ENCODE results near the gene ZGPAT. TPM values are rescaled to one million over a fixed set of nuclear protein-coding genes. Genes with fewer than 3 reads are reported as not detected.
"Not testable (repeated sequence)": the region's sequence is repeated elsewhere in the genome, so short reads cannot be mapped to it uniquely, and the experiment has no call there.

ZGPAT gene
- total RNA-seq, 1 donor from 2014 or later, result 38.1 TPM

GRCh38 chr20:63667858-63668257, 40.0 kb upstream of the ZGPAT start:
- H3K36me3 Mint-ChIP-seq (ENCODE audit: low read depth), result peaks cover 24% of the 10 kb centered on the region
- no peak for DNase-seq
- H3K9me3 Mint-ChIP-seq, result no peaks in the 10 kb centered on the region
- H3K27me3 Mint-ChIP-seq, result no peaks in the 10 kb centered on the region
- H3K4me3 Mint-ChIP-seq, result no peak overlapping the region
- intact Hi-C loops (cut with micrococcal nuclease), result no loop called here
- no peaks in the 10 kb centered on the region for H3K4me1 Mint-ChIP-seq
- H3K27ac Mint-ChIP-seq, result no peak overlapping the region

DNA sequence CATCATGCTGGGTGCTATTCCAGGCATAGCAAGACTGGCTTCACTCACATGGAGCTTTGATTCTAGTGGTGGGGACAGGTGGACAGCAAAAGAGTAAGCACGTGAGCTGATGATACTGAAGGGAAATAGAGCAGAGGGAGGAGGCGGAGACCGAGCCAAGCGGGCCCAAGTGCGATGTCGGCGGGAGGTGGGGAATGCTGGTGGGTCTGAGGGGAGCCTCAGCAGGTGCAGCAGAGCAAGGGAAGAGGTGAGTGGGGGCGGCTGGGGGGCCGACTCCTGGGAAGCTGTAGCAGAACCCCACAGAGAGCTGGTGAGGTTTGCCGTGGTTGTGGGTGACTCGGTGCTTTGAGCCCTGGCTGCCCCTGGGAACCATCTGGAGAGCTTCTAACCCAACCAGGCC, 39.5 kb upstream of the ZGPAT start:
- Mint-ChIP-seq H3K27me3 (no peaks in the 10 kb centered on the region), H3K4me1 (no peaks in the 10 kb centered on the region), H3K36me3 (ENCODE audit: low read depth) (peaks cover 24% of the 10 kb centered on the region), H3K9me3 (no peaks in the 10 kb centered on the region), H3K4me3 (no peak overlapping the region), H3K27ac (no peak overlapping the region)
- intact Hi-C loops (cut with micrococcal nuclease), result no loop called here
- no peak for DNase-seq

DNA sequence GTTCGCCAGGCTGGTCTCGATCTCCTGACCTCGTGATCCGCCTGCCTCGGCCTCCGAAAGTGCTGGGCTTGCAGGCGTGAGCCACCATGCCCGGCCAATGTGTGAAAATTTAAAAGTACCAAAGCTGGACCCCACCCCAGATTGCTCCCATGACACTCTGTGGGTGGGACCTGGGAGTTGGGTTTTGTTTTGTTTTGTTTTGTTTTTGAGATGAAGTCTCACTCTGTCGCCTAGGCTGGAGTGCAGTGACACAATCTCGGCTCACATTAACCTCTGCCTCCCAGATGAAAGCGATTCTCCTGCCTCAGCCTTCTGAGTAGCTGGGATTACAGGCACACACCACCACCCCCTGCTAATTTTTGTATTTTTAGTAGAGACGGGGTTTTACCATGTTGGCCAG, 36.1 kb upstream of the ZGPAT start:
- H3K9me3 Mint-ChIP-seq; H3K4me1 Mint-ChIP-seq; DNase-seq; intact Hi-C loops (cut with micrococcal nuclease); H3K27me3 Mint-ChIP-seq; H3K27ac Mint-ChIP-seq; H3K4me3 Mint-ChIP-seq: not testable (repeated sequence)
- peaks cover 28% of the 10 kb centered on the region for H3K36me3 Mint-ChIP-seq (ENCODE audit: low read depth)

GRCh38 chr20:63672666-63673065, 35.2 kb upstream of the ZGPAT start:
- Mint-ChIP-seq H3K4me1 (no peaks in the 10 kb centered on the region), H3K4me3 (no peak overlapping the region), H3K9me3 (no peaks in the 10 kb centered on the region), H3K27me3 (no peaks in the 10 kb centered on the region), H3K27ac (no peak overlapping the region), H3K36me3 (ENCODE audit: low read depth) (peaks cover 28% of the 10 kb centered on the region)
- intact Hi-C loops (cut with micrococcal nuclease), result no loop called here
- no peak for DNase-seq

DNA sequence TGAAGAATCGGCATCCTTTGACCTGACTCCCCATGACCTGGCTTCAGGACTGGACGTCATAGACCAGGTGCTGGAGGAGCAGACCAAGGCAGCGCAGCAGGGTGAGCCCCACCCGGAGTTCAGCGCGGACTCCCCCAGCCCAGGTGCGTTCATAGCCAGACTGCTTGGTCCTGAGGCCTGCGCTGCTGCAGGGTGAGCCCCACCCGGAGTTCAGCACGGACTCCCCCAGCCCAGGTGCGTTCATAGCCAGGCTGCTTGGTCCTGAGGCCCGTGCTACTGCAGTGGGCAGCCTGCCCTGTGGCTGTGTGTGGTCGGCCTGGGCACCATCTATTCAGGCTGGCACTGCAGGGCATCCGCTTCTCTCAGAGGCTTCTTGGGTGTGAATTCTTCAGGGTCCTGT, 33.9 kb upstream of the ZGPAT start:
- Mint-ChIP-seq H3K27me3 (no peaks in the 10 kb centered on the region), H3K27ac (no peak overlapping the region), H3K36me3 (ENCODE audit: low read depth) (peaks cover 31% of the 10 kb centered on the region), H3K4me3 (no peak overlapping the region), H3K4me1 (no peaks in the 10 kb centered on the region), H3K9me3 (no peaks in the 10 kb centered on the region)
- intact Hi-C loops (cut with micrococcal nuclease), result no loop called here
- no peak for DNase-seq

DNA sequence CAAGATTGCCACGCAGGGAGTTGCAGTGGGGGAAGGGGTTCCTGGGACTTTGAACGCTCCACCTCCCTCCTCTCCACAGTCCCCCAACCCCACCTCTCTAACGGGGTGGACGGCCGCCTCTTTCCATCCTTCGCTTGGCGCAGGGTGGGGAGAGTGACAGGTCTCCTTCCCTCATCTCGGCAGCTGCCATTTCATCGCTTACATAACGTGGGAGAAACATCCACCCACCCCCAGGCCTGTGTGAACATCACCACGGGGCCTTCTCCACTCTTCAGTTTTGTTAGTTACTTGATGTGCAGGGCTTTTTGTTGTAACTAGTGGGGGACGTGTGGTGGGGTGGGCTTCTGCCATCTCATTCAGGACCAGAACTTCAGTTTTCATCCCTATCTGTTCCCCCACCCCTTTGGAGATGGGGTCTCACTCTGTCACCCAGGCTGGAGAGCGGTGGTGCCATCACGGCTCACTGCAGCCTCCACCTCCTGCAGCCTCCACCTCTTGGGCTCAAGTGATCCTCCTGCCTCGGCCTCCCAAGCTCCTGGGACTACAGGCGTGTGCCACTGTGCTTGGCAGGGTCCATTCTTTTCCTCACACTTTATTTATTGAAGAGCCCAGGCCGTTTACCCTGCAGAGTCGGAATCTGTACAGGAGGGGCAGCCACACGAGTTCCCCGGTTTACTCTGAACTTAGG, 32.0 kb upstream of the ZGPAT start:
- H3K27me3 Mint-ChIP-seq, result no peaks in the 10 kb centered on the region
- H3K9me3 Mint-ChIP-seq, result no peaks in the 10 kb centered on the region
- no peak overlapping the region for H3K27ac Mint-ChIP-seq

DNA sequence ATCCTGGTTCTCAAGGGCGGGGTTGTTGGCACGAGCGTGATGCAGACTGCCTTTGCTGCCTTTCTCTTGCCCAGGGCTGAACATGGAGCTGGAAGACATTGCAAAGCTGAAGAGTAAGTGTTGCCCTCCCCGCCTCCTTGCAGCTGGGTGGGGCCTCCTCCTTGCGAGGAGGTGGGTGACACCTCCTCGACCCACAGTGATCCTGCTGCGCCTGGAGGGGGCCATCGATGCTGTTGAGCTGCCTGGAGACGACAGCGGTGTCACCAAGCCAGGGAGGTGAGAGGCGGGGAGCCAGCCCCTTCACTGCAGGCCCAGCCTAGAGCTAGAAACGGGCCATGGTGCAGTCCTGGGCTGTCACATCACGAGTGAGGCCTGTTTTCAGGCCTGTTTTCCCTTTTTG, 29.8 kb upstream of the ZGPAT start:
- peaks cover 29% of the 10 kb centered on the region for H3K36me3 Mint-ChIP-seq (ENCODE audit: low read depth)
- H3K27me3 Mint-ChIP-seq, result no peaks in the 10 kb centered on the region
- H3K27ac Mint-ChIP-seq, result no peak overlapping the region
- intact Hi-C loops (cut with micrococcal nuclease), result no loop called here
- no peaks in the 10 kb centered on the region for H3K9me3 Mint-ChIP-seq
- DNase-seq, result no peak
- H3K4me1 Mint-ChIP-seq, result peaks cover 2% of the 10 kb centered on the region
- no peak overlapping the region for H3K4me3 Mint-ChIP-seq

More for the DNA sequence above, 32.0 kb upstream of the ZGPAT start:
- intact Hi-C loops (cut with micrococcal nuclease), result no loop called here
- Mint-ChIP-seq H3K4me1 (no peaks in the 10 kb centered on the region), H3K36me3 (ENCODE audit: low read depth) (peaks cover 30% of the 10 kb centered on the region), H3K4me3 (no peak overlapping the region)
- no peak for DNase-seq

- intact Hi-C loops (cut with micrococcal nuclease), result no loop called here
- Mint-ChIP-seq H3K36me3 (ENCODE audit: low read depth) (peaks cover 26% of the 10 kb centered on the region), H3K27ac (peak overlapping the region; percentile 58), H3K9me3 (no peaks in the 10 kb centered on the region), H3K4me1 (peaks cover 2% of the 10 kb centered on the region), H3K27me3 (no peaks in the 10 kb centered on the region), H3K4me3 (no peak overlapping the region)
- DNase-seq, result no peak
Observed at GRCh38 chr20:63678667-63679465, 29.0 kb upstream of the ZGPAT start.

- no peak overlapping the region for H3K4me3 Mint-ChIP-seq
- DNase-seq, result no peak
- no peak overlapping the region for H3K27ac Mint-ChIP-seq
- H3K27me3 Mint-ChIP-seq, result no peaks in the 10 kb centered on the region
- peaks cover 26% of the 10 kb centered on the region for H3K36me3 Mint-ChIP-seq (ENCODE audit: low read depth)
- no peaks in the 10 kb centered on the region for H3K9me3 Mint-ChIP-seq
- intact Hi-C loops (cut with micrococcal nuclease), result no loop called here
- H3K4me1 Mint-ChIP-seq, result peaks cover 4% of the 10 kb centered on the region
Observed at GRCh38 chr20:63679799-63680305, 28.0 kb upstream of the ZGPAT start.

GRCh38 chr20:63680427-63680826, 27.4 kb upstream of the ZGPAT start:
- no peak overlapping the region for H3K27ac Mint-ChIP-seq
- peaks cover 4% of the 10 kb centered on the region for H3K4me1 Mint-ChIP-seq
- peaks cover 26% of the 10 kb centered on the region for H3K36me3 Mint-ChIP-seq (ENCODE audit: low read depth)
- H3K4me3 Mint-ChIP-seq, result no peak overlapping the region
- intact Hi-C loops (cut with micrococcal nuclease), result no loop called here
- H3K27me3 Mint-ChIP-seq, result no peaks in the 10 kb centered on the region
- H3K9me3 Mint-ChIP-seq, result no peaks in the 10 kb centered on the region
- DNase-seq, result no peak

DNA sequence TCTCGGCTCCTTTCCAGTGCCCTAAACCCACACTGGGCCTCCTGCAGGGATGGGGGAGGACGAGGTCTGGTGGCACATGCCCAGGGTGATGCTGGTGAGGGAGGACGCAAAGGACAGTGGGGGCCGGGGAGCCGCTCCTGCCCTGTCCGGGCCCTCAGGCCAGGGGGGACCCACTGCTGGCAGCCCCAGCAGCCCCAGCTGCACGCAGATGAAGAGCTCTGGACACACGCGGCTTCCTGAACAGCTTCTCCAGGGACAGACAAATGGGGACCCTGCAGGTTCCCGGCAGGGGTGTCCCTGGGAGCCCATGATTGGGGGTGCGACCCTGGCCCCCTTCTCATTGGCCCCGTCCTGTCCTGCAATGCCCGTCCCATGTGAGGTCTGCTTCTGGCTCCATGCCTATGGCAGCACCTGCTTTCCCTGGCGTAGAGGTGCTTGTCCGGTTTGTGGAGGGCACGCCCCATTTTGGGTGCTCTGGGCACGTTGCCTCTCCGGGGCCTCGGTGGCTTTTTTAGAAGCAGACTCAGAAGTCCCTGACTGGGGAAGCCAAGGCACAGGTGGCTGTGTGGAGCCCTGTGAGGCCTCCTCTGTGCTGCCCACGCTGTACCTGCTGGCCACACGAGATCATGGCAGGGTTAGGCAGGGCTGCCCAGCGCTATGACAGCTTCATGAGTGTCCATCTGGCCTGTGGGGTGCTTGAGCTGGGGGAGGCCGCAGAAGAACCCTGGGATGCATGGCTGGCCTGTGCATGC, 26.8 kb upstream of the ZGPAT start:
- DNase-seq, result no peak
- H3K27ac Mint-ChIP-seq, result no peak overlapping the region
- peaks cover 23% of the 10 kb centered on the region for H3K36me3 Mint-ChIP-seq (ENCODE audit: low read depth)
- H3K4me3 Mint-ChIP-seq, result no peak overlapping the region
- intact Hi-C loops (cut with micrococcal nuclease), result no loop called here
- no peaks in the 10 kb centered on the region for H3K9me3 Mint-ChIP-seq
- H3K27me3 Mint-ChIP-seq, result no peaks in the 10 kb centered on the region
- peaks cover 4% of the 10 kb centered on the region for H3K4me1 Mint-ChIP-seq

DNA sequence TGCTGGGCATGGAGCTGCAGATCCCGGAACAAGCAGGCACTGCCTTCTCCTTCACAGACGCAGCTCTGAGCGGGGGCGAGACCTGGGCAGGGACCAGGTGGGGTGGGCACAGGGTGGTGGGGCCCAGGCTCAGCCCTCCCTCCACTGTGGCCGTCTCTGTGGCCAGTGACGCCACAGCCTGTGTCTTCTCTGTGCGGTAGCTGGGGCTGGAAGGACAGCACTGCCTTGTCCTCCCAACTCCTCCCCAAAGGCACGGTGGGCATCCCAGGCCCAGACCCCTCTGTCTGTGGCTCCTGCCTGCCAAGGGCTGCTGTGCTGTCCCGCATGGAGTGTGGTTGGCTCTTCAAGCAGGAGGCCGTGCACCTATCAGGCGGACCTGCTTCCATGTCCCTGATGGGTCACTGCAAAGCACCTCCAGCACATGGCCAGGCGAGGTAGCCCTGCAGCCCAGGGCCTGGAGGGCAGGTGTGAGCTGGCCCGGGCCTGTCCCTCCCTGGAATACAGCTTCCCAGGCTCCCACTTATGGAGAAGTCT, 26.2 kb upstream of the ZGPAT start:
- Mint-ChIP-seq H3K27me3 (no peaks in the 10 kb centered on the region), H3K27ac (no peak overlapping the region), H3K4me1 (peaks cover 4% of the 10 kb centered on the region), H3K9me3 (no peaks in the 10 kb centered on the region), H3K4me3 (no peak overlapping the region), H3K36me3 (ENCODE audit: low read depth) (peaks cover 18% of the 10 kb centered on the region)
- intact Hi-C loops (cut with micrococcal nuclease), result no loop called here
- DNase-seq, result no peak

DNA sequence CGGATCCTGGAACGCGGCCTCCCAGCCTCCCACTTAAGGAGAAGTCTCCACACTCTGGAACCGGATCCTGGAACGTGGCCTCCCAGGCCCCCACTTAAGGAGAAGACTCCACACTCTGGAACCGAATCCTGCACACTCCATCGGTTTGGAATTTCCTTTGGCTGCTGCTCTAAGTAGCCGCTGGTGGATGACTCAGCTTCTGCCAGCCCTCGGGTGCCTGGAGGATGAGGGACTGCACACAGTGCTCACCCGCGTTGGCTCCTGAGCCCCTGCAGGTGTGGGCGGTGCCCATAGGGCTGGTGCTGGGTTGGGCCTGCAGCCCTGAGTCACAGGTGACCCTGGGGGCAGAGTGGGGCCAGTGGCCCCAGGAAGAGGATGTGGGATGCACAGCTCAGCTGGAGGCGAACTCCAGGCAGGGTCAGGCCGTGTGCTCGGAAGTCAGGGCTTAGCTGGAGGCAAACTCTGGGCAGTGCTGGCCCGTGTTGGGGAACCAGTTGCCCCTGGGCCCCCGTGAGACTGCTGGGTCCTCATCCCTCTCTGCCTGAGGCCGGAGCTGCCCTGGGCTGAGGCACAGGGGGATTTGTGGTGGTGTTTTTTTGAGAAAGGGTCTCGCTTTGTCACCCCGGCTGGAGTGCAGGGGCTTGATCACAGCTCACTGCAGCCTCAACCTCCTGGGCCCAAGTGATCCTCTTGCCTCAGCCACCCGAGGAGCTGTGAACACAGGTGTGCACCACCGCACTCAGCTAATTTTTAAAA, 25.3 kb upstream of the ZGPAT start:
- H3K27me3 Mint-ChIP-seq, result no peaks in the 10 kb centered on the region
- peaks cover 7% of the 10 kb centered on the region for H3K4me1 Mint-ChIP-seq
- H3K9me3 Mint-ChIP-seq, result no peaks in the 10 kb centered on the region
- H3K36me3 Mint-ChIP-seq (ENCODE audit: low read depth), result peaks cover 13% of the 10 kb centered on the region
- intact Hi-C loops (cut with micrococcal nuclease), result no loop called here
- H3K4me3 Mint-ChIP-seq, result no peak overlapping the region
- no peak overlapping the region for H3K27ac Mint-ChIP-seq
- DNase-seq, result no peak

Measured in activated CD4-positive, alpha-beta T cell treated with anti-CD3 and anti-CD28 coated beads, Interleukin-2, amount 10 ng/mL, durations not matched to agents 24 days and 14 days (primary cell).